ENCODE data around the gene MACROD1. TPM values are rescaled to one million over a fixed set of nuclear protein-coding genes. Genes with fewer than 3 reads are reported as not detected.

MACROD1 gene
- polyA plus RNA-seq, 3 donors from 2014 or later: 4.8 to 7.1 (median 6.5) TPM

DNA sequence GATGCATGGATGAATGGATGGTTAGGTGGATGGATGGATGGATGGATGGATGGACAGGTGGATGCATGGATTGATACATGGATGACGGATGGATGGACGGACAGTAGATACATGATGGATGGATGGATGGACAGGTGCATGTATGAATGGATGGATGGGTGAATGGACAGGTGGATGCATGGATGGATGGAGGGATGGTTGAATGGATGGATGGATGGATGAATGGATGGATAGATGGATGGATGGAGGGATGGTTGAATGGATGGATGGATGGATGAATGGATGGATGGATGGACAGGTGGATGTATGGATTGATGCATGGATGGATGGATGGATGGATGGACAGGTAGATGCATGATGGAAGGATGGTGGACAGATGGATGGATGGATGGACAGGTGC lies 51.7 kb downstream of the MACROD1 start:
- Mint-ChIP-seq H3K27me3 (ENCODE audit: low read depth in 3 of 3) (no peaks in the 10 kb centered on the region), H3K36me3 (no peaks in the 10 kb centered on the region), H3K9me3 (no peaks in the 10 kb centered on the region), H3K27ac (no peak overlapping the region), H3K4me3 (no peak overlapping the region), H3K4me1 (no peaks in the 10 kb centered on the region)
- no peak for DNase-seq

DNA sequence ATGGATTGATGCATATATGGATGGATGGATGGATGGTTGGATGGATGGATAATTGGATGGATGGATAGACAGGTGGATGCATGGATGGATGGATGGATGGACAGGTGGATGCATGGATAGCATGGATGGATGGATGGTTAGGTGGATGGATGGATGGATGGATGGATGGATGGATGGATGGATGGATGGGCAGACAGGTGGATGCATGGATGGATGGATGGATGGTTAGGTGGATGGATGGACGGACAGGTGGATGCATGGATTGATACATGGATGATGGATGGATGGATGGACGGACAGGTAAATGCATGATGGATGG lies 52.5 kb downstream of the MACROD1 start:
- no peak overlapping the region for H3K27ac Mint-ChIP-seq
- H3K9me3 Mint-ChIP-seq: no peaks in the 10 kb centered on the region
- peaks cover 0 to 2% (median 0%) of the 10 kb centered on the region in 3 donors for H3K27me3 Mint-ChIP-seq (ENCODE audit: low read depth in 3 of 3)
- H3K36me3 Mint-ChIP-seq: no peaks in the 10 kb centered on the region
- H3K4me1 Mint-ChIP-seq: no peaks in the 10 kb centered on the region
- DNase-seq: no peak
- H3K4me3 Mint-ChIP-seq: no peak overlapping the region

DNA sequence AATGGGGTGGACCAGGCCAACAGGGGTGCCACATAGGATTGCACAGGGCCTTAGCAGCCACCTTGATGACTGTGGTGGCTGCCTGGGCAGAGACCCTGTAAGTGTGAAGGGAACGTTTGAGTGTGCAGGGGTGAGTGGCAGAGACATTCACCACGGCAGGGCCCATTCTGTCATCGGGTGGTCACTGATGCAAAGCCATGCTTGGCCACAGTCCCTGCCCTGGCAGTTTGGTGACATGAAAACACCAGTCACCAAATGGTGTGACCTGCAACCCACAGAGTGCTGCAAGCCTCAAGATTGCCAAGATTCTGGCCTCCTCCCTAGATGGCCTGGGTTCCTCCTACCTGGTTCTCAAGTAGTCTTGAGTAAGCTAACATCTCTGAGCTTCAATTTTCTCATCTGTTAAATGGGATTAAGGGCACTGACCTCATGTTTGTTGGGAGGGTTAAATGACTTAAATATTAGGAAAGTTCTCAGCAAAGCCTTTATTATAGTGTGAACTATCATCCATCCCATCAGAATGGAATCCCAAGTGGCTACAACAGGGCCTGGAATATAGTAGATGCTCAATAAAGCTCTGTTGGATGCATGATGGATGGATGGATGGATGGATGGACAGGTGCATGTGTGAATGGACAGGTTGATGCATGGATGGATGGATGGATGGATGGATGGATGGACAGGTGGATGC lies 53.0 kb downstream of the MACROD1 start:
- Mint-ChIP-seq H3K27me3 (ENCODE audit: low read depth in 3 of 3) (peaks cover 0 to 2% (median 0%) of the 10 kb centered on the region in 3 donors), H3K36me3 (no peaks in the 10 kb centered on the region), H3K4me1 (no peaks in the 10 kb centered on the region), H3K27ac (no peak overlapping the region), H3K9me3 (no peaks in the 10 kb centered on the region), H3K4me3 (no peak overlapping the region)
- no peak for DNase-seq

DNA sequence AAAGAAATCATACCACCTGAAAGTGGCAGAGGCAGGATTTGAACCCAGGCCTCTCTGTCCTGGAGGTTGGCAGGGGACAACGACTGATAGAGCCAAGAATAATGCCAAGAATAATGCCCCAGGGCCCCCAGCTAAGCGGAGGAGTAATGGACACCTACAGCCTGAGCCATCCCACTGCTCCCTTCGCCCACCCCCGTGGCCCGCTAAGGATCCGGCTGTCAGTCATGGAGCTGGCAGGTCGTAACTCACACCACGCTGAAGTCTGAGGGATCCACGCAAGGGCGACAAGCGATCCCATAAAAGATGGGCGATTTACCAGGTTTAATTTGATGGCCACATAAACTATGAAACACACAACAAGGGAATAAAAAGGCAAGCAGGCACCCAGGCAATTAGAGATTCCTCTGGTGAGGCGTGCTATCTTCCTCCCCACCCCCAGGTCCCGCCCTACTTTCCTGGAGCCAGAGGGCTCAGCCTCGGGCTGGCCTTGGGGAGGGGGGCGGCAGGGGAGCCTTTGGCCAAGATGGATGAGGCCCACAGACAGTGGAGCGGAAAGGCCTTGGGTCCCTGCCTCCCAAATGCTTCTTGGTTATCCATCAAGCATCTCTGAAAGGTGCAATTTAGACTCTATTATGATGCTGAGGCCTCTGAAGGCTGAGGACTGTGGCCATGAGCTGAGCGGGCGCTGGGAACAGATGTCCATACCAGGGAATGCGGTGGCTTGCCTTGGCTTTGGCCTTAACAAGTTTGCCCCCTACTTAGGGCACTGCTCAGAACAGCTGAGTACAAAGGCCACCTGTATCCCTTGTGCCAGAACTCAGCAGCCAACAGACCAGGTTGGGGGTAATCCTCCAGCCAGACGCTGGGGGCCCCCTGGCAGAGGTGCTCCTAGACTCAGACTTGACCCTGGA lies 55.2 kb downstream of the MACROD1 start:
- DNase-seq: no peak
- Mint-ChIP-seq H3K27me3 (ENCODE audit: low read depth in 3 of 3) (peaks cover 0 to 2% (median 0%) of the 10 kb centered on the region in 3 donors), H3K9me3 (no peaks in the 10 kb centered on the region), H3K4me3 (no peak overlapping the region), H3K36me3 (no peaks in the 10 kb centered on the region), H3K4me1 (no peaks in the 10 kb centered on the region), H3K27ac (no peak overlapping the region)

DNA sequence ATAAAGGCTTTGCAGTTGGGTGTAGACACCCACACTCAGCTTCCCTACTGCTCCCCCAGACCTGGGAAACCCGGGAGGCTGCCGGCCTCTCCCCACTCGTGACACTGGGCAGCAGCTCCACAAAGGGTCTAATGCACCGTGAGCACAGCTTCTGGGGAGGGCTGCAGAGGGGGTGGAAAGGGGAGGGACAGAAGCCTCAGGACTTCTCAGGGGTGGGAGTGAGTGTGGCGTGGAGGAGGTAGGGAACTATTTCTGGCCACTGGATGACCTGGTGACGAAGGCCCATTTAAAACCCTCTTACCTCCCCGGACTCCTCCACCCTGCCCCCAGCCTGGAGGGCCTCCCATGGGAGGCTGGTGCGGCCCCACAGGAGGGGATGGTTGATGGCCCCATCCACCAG lies 56.6 kb downstream of the MACROD1 start:
- Mint-ChIP-seq H3K36me3 (no peaks in the 10 kb centered on the region), H3K4me1 (no peaks in the 10 kb centered on the region), H3K4me3 (no peak overlapping the region), H3K27me3 (ENCODE audit: low read depth in 3 of 3) (peaks cover 0 to 2% (median 0%) of the 10 kb centered on the region in 3 donors), H3K27ac (no peak overlapping the region), H3K9me3 (no peaks in the 10 kb centered on the region)
- DNase-seq: no peak

DNA sequence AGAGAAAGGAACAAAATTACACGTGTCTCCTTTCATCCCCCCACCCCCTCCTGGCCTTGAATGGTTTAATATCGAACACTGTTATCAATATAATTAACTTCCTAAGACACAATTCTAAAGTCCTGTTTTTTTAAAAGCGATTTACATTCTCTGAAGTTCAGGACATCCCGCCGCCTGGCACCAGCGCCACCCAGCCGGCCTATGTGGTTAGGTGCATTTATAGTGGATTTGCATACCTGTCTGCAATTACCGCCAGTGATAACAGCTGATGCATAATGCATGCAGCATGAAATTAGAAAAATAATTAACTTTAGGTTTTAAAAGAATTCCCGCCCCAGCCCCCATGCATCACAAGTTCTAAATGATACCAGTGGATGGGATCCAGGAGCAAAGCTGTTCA lies 58.6 kb downstream of the MACROD1 start:
- DNase-seq: no peak
- no peaks in the 10 kb centered on the region for H3K4me1 Mint-ChIP-seq
- H3K36me3 Mint-ChIP-seq: no peaks in the 10 kb centered on the region
- peaks cover 0 to 2% (median 0%) of the 10 kb centered on the region in 3 donors for H3K27me3 Mint-ChIP-seq (ENCODE audit: low read depth in 3 of 3)
- no peaks in the 10 kb centered on the region for H3K9me3 Mint-ChIP-seq
- no peak overlapping the region for H3K27ac Mint-ChIP-seq
- H3K4me3 Mint-ChIP-seq: no peak overlapping the region

DNA sequence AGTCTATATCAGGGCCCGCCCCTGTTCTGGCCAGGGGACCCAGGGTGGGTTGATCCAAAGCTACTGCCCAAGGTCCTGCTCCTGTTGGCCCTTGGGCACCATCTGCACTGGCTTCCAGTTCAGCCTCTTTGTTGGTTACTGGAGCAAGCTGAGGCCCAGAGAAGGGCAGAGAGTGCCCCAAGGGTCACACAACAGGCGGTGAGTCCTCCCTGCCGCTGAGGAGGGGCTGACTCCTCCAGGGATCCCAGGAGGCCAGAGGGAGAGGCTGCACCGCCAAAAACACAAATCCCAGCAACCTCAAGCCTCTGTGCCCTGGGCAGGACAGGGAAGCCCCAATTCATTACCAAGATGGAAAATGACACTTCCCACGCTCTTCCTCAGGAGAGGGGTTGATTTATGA lies 61.3 kb downstream of the MACROD1 start:
- no peak overlapping the region for H3K4me3 Mint-ChIP-seq

DNA sequence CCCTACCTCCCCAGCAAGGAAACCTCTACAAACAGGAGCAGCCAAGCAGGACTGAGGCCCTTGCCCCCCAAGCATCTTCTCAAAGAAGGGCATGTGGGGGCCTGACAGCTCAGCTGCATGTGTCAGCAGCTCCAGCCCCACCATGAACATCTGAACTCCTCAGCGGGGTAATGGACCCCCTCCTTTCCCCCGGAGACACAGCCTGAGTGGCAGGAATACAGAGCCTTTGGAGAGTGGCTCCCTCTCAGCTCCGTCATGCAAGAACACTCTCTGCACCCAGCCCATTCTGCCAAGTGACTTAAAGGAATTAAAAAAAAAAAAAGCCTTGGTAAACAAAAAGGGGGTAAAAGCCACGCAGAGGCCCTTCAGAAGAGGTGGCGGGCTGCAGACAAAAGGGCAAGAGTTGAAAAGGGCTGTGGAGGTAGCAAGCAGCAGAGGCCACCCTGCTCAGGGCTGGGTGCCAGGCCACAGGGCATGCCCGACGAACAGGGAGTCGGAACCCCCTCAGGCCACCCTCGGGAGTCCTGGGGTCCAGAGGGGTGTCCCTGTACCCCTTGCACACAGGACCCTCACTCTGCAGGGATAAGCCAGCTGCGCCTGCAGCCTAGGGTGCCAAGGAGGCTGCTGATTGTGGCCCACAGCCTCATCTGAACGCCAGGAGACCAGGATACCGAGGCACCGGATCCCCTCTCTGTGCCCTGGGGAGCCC lies 62.5 kb downstream of the MACROD1 start:
- Mint-ChIP-seq H3K27me3 (ENCODE audit: low read depth in 3 of 3) (peaks cover 0 to 5% (median 0%) of the 10 kb centered on the region in 3 donors), H3K36me3 (no peaks in the 10 kb centered on the region), H3K27ac (no peak overlapping the region), H3K4me1 (no peaks in the 10 kb centered on the region), H3K9me3 (no peaks in the 10 kb centered on the region), H3K4me3 (no peak overlapping the region)
- DNase-seq: no peak

More for the DNA sequence above, 61.3 kb downstream of the MACROD1 start:
- Mint-ChIP-seq H3K27me3 (ENCODE audit: low read depth in 3 of 3) (peaks cover 0 to 2% (median under 1%) of the 10 kb centered on the region in 3 donors), H3K27ac (no peak overlapping the region), H3K9me3 (no peaks in the 10 kb centered on the region), H3K4me1 (no peaks in the 10 kb centered on the region), H3K36me3 (no peaks in the 10 kb centered on the region)
- no peak for DNase-seq

DNA sequence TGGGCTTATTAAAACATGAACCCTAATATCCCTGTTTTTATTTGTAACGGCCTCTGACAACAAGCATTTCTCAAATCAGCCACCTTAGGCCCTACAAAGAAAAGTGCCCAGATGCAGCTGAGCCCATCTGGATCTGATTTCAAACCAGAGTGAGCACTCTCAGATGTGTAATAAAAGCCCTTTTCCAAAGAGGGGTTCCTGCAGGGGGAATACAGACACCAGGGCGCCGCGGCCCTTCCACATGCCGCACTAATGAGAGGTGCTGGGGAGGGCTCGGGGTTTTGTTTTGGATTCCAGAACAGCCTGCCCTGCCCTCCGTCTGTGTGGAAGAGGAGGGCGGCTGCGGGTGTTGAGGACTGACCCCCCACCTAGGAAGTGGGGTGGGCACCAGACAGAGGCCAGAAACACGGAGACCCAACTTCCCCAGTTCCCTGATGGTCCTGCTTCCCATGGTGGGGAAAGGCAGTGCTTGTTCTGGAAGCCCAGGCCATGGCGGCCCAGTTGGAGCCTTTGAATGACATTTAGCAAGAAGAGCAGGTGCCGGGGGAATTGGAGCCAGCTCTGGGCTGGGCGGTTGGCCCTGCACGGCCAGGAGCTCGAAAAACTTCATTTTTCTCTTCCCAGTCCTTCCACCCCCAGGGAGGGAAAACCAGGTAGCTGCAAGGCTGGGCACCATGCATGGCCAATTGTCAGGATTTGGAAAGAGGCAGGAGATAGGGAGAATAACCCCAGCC lies 63.7 kb downstream of the MACROD1 start:
- no peak overlapping the region for H3K4me3 Mint-ChIP-seq
- H3K27ac Mint-ChIP-seq: no peak overlapping the region
- DNase-seq: no peak
- H3K36me3 Mint-ChIP-seq: no peaks in the 10 kb centered on the region
- H3K27me3 Mint-ChIP-seq (ENCODE audit: low read depth in 3 of 3): peaks cover 0 to 5% (median 0%) of the 10 kb centered on the region in 3 donors
- no peaks in the 10 kb centered on the region for H3K4me1 Mint-ChIP-seq
- H3K9me3 Mint-ChIP-seq: no peaks in the 10 kb centered on the region

DNA sequence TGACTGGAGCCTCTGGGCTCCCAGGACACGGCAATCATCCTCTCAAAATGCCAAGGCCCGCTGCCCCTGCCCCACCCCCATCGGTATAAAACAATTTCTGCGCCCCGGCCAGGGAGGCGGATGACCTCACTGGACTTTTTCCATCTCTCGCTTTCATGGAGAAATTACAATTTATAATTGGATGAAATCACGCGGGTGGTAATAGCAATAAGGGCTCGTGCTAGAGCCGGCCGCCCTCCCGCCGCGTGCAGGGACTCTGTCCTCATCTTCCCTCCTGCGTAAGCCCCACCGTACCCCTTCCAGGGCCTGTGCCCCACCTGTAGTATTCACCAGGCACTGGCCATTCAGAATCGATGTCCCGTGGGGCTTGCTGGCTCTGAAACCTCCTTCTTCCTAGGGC lies 64.5 kb downstream of the MACROD1 start:
- Mint-ChIP-seq H3K36me3 (no peaks in the 10 kb centered on the region), H3K27me3 (ENCODE audit: low read depth in 3 of 3) (peaks cover 0 to 5% (median 0%) of the 10 kb centered on the region in 3 donors), H3K9me3 (no peaks in the 10 kb centered on the region), H3K4me1 (no peaks in the 10 kb centered on the region), H3K27ac (no peak overlapping the region), H3K4me3 (no peak overlapping the region)
- DNase-seq: no peak

DNA sequence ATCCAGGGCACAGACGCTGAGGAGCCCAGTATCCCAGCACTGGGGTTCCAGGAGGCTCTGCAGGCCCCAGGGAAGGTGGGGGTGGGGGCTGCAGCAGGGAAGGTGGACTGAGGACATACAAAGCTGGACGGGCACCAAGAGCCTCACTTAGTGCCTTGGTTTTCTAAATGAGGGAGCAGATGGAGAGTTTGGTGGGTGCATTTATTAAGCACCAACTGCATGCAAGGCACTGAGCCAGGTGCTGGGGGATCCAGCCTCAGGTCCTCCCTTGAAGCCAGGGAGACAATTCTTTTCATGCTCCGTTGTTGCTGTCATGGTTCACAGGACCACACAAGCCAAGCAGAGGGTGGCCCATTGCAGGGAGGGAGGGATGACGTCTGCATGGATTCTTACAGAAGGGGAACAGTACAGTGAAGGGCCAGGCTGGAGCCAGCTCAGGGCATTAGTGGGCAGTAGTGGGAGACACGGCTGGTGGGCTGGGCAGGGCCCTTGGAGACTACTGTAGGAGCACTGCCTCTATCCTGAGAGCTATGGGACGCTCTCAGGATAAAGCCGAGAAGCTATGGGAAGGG lies 65.0 kb downstream of the MACROD1 start:
- Mint-ChIP-seq H3K36me3 (no peaks in the 10 kb centered on the region), H3K4me1 (no peaks in the 10 kb centered on the region), H3K4me3 (no peak overlapping the region), H3K27ac (no peak overlapping the region), H3K9me3 (no peaks in the 10 kb centered on the region), H3K27me3 (ENCODE audit: low read depth in 3 of 3) (peaks cover 0 to 5% (median 0%) of the 10 kb centered on the region in 3 donors)
- no peak for DNase-seq

DNA sequence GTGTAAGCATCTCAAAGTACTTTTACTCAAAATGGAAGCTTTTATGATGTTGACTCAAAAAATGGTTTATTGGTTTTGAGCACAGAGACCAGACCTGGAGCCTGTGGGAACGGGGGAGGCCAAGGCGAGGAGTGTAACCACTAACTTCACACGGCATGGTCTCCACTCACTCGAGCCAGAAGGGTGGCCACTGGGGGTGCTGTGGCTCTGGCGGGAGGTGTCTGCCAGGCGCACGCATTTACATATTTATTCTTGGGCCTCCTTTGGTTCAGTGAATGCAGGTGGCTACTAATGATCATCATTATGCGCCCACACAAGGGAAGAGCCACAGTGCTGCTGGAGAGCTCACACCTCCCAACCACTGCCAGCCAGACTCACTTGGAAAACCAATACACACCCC lies 65.6 kb downstream of the MACROD1 start:
- H3K9me3 Mint-ChIP-seq: no peaks in the 10 kb centered on the region
- no peak overlapping the region for H3K4me3 Mint-ChIP-seq
- H3K27ac Mint-ChIP-seq: no peak overlapping the region
- H3K4me1 Mint-ChIP-seq: no peaks in the 10 kb centered on the region
- H3K27me3 Mint-ChIP-seq (ENCODE audit: low read depth in 3 of 3): peaks cover 0 to 5% (median 0%) of the 10 kb centered on the region in 3 donors
- no peaks in the 10 kb centered on the region for H3K36me3 Mint-ChIP-seq
- no peak for DNase-seq

DNA sequence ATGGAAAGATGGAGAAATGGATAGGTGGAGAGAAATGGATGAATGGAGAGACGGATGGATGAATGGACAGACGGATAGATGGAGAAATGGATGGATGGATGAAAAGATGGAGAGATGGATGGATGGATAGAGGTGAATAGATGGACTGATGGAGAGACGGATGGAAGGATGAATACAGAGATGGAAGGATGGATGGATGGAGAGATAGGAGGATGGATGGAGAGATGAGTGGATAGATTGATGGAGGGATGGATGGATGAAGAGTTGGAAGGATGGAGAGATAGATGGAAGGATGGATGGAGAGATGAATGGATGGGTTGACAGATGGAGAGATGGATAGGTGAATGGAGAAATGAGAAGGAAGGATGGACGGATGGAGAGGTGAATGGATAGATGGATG lies 66.5 kb downstream of the MACROD1 start:
- no peaks in the 10 kb centered on the region for H3K36me3 Mint-ChIP-seq
- H3K9me3 Mint-ChIP-seq: no peaks in the 10 kb centered on the region
- H3K4me3 Mint-ChIP-seq: no peak overlapping the region
- peaks cover 0 to 5% (median 0%) of the 10 kb centered on the region in 3 donors for H3K27me3 Mint-ChIP-seq (ENCODE audit: low read depth in 3 of 3)
- DNase-seq: no peak
- H3K4me1 Mint-ChIP-seq: no peaks in the 10 kb centered on the region
- H3K27ac Mint-ChIP-seq: peak overlapping the region in 1 of 6 donors; percentile 26

Data from immature natural killer cell (primary cell).